LNCaP clone FGC (cell line): ENCODE results near the gene TTC27.
"Not testable (repeated sequence)": the region's sequence is repeated elsewhere in the genome, so short reads cannot be mapped to it uniquely, and the experiment has no call there.

Source experiments
- DNase-seq: peaks from one replicate; pipeline ENCODE4 v3.0.0-alpha.2; 2011; ENCODE audit warnings: low read depth
- H3K4me3 ChIP-seq: 2 replicates; pipeline ENCODE4 v1.5.1; 2011; ENCODE audit warnings: mild to moderate bottlenecking, low read depth, low read length, control low read depth
- CTCF ChIP-seq: IDR thresholded peaks from 2 replicates; pipeline ENCODE4 v1.5.1; 2012; ENCODE audit warnings: mild to moderate bottlenecking; ENCODE audit not compliant: control insufficient read depth, insufficient read depth; ENCODE audit errors: extremely low read depth

The TTC27 gene

GRCh38 chr2:32750880-32751279 is 123.0 kb downstream of the TTC27 start:
- H3K4me3 ChIP-seq: no peak overlapping the region

GRCh38 chr2:32752205-32752604 is 124.4 kb downstream of the TTC27 start:
- DNase-seq: no peak
- no peak for TF ChIP-seq CTCF
- H3K4me3 ChIP-seq: no peak overlapping the region

More at GRCh38 chr2:32750880-32751279, 123.0 kb downstream of the TTC27 start:
- DNase-seq: no peak
- TF ChIP-seq CTCF: no peak

GRCh38 chr2:32752952-32753351 is 125.1 kb downstream of the TTC27 start:
- TF ChIP-seq CTCF: no peak
- no peak overlapping the region for H3K4me3 ChIP-seq
- no peak for DNase-seq

GRCh38 chr2:32754676-32755075 is 126.8 kb downstream of the TTC27 start:
- H3K4me3 ChIP-seq, DNase-seq: not testable (repeated sequence)

- DNase-seq: no peak
- no peak for TF ChIP-seq CTCF
- H3K4me3 ChIP-seq: no peak overlapping the region
Observed at GRCh38 chr2:32755666-32756065, 127.8 kb downstream of the TTC27 start.

GRCh38 chr2:32756074-32756727 is 128.4 kb downstream of the TTC27 start:
- H3K4me3 ChIP-seq: no peak overlapping the region
- DNase-seq: no peak
- no peak for TF ChIP-seq CTCF

- no peak for TF ChIP-seq CTCF
- no peak for DNase-seq
- H3K4me3 ChIP-seq: no peak overlapping the region
Observed at GRCh38 chr2:32758232-32758631, 130.4 kb downstream of the TTC27 start.
